Liver (tissue), 9 donors: ENCODE measurements around the gene FER. TPM values are rescaled to one million over a fixed set of nuclear protein-coding genes. Genes with fewer than 3 reads are reported as not detected.
"Not testable (repeated sequence)": the region's sequence is repeated elsewhere in the genome, so short reads cannot be mapped to it uniquely, and the experiment has no call there.

ENCODE experiments used
- DNase-seq: peaks from one replicate; pipeline ENCODE4 v3.0.0-alpha.2; 2017; ENCODE audit warnings: low spot score
- H3K27ac ChIP-seq, 2 donors: one replicate each; pipeline ENCODE4 v1.7.0; 2013; ENCODE audit warnings: inconsistent platforms in 2 of 2, low read length in 2 of 2, control low read depth in 1 of 2, low read depth in 1 of 2, mild to moderate bottlenecking in 1 of 2
- H3K27me3 ChIP-seq, 4 donors: one replicate each; pipeline versions ENCODE4 v1.6.1 to v1.7.0; 2013; ENCODE audit warnings: low read length in 3 of 4, inconsistent platforms in 1 of 4, mild to moderate bottlenecking in 1 of 4, moderate library complexity in 1 of 4; ENCODE audit not compliant: control insufficient read depth in 4 of 4, insufficient read depth in 4 of 4
- H3K36me3 ChIP-seq, 4 donors: one replicate each; pipeline versions ENCODE4 v1.6.1 to v1.7.0; 2013; ENCODE audit warnings: low read length in 3 of 4, mild to moderate bottlenecking in 3 of 4, low read depth in 1 of 4, moderate library complexity in 1 of 4; ENCODE audit not compliant: control insufficient read depth in 4 of 4, insufficient read depth in 3 of 4
- H3K4me1 ChIP-seq, 4 donors: one replicate each; pipeline versions ENCODE4 v1.6.1 to v1.7.0; 2013; ENCODE audit warnings: low read length in 3 of 4, mild to moderate bottlenecking in 3 of 4, moderate library complexity in 1 of 4; ENCODE audit not compliant: control insufficient read depth in 4 of 4, insufficient read depth in 4 of 4
- H3K4me3 ChIP-seq, 3 donors: one replicate each; pipeline versions ENCODE4 v1.6.1 to v1.7.0; 2013; ENCODE audit warnings: low read length in 3 of 3, control low read depth in 1 of 3, low read depth in 1 of 3, mild to moderate bottlenecking in 1 of 3
- H3K9ac ChIP-seq, 2 donors: one replicate each; pipeline ENCODE4 v1.7.0; 2013; ENCODE audit warnings: low read length in 2 of 2, mild to moderate bottlenecking in 2 of 2, moderate library complexity in 2 of 2, control low read depth in 1 of 2, low read depth in 1 of 2
- H3K9me3 ChIP-seq, 4 donors: one replicate each; pipeline versions ENCODE4 v1.6.1 to v1.7.0; 2013; ENCODE audit warnings: low read length in 3 of 4; ENCODE audit not compliant: control insufficient read depth in 4 of 4
- CTCF ChIP-seq: fragments of 150-350 bp; IDR thresholded peaks from 2 replicates; pipeline ENCODE4 v1.5.1; 2017; ENCODE audit warnings: improper control_type of control experiment, low read depth, low read length; ENCODE audit not compliant: missing input control
- FOXA1 ChIP-seq: IDR thresholded peaks from 2 replicates; pipeline ENCODE4 v1.6.1; 2016; ENCODE audit warnings: antibody characterized with exemption
- FOXA2 ChIP-seq: IDR thresholded peaks from 2 replicates; pipeline ENCODE4 v1.6.1; 2016; ENCODE audit warnings: antibody characterized with exemption
- GABPA ChIP-seq, 2 donors: IDR thresholded peaks in 1 of 2; conservative IDR thresholded peaks in 1 of 2; 2 replicates each; pipeline ENCODE4 v1.6.1; 2016; ENCODE audit warnings: antibody characterized with exemption in 2 of 2, mild to moderate bottlenecking in 1 of 2, moderate library complexity in 1 of 2
- HNF4A ChIP-seq, 2 donors: conservative IDR thresholded peaks; 2 replicates each; pipeline ENCODE4 v1.6.1; 2016; ENCODE audit warnings: antibody characterized with exemption in 2 of 2, mild to moderate bottlenecking in 2 of 2
- JUND ChIP-seq, 2 donors: IDR thresholded peaks; 2 replicates each; pipeline ENCODE4 v1.6.1; 2016; ENCODE audit warnings: antibody characterized with exemption in 2 of 2
- RAD21 ChIP-seq, 2 donors: IDR thresholded peaks; 2 replicates each; pipeline ENCODE4 v1.6.1; 2016; ENCODE audit warnings: antibody characterized with exemption in 2 of 2, mild to moderate bottlenecking in 2 of 2
- REST ChIP-seq: IDR thresholded peaks from 2 replicates; pipeline ENCODE4 v1.6.1; 2016; ENCODE audit warnings: antibody characterized with exemption, mild to moderate bottlenecking
- RXRA ChIP-seq, 2 donors: IDR thresholded peaks; 2 replicates each; pipeline ENCODE4 v1.6.1; 2017 to 2018; ENCODE audit warnings: antibody characterized with exemption in 2 of 2, mild to moderate bottlenecking in 1 of 2
- SP1 ChIP-seq: IDR thresholded peaks from 2 replicates; pipeline ENCODE4 v1.6.1; 2018; ENCODE audit warnings: antibody characterized with exemption, mild to moderate bottlenecking
- YY1 ChIP-seq: IDR thresholded peaks from 2 replicates; pipeline ENCODE4 v1.6.1; 2016; ENCODE audit warnings: antibody characterized with exemption, mild to moderate bottlenecking
- WGBS: extraction: QIAGEN DNeasy Blood & Tissue Kit; methylation state at CpG from one replicate; pipeline ENCODE4 v1.1.7; 2013; 5-methylcytosine and 5-hydroxymethylcytosine counted together
- polyA plus RNA-seq, 2 donors: library from polyadenylated mRNA; stranded (reverse) in 1 of 2; unstranded in 1 of 2; fragments of 200-250 nt in 1 of 2; fragments of >200 nt in 1 of 2; fragmentation: Nextera tagmentation in 1 of 2; extraction: Ambion mirVana in 1 of 2; gene quantifications; one replicate each; pipeline versions ENCODE4 v1.2.1 to v1.2.3, GENCODE V29; 2013 to 2015
- total RNA-seq, 2 donors: library from RNA; depleted of rRNA; stranded (reverse); fragments of >200 nt; gene quantifications; one replicate each; pipeline ENCODE4 v1.2.3, GENCODE V29; 2014
- donor health status: healthy.
- donor health status: healthy.
- donor health status: healthy.
- donor health status: healthy.
- donor health status: healthy.

Gene FER
- total and polyA plus RNA-seq, 4 donors = 0.83 to 9.8 (median 5.9) TPM

- TF ChIP-seq REST = no peak
- no peak for TF ChIP-seq HNF4A (conservative IDR thresholded peaks at IDR 0.05)
- TF ChIP-seq YY1 = no peak
- no peak for TF ChIP-seq SP1
- TF ChIP-seq FOXA1 = no peak
- no peak for TF ChIP-seq RXRA (IDR thresholded peaks at IDR 0.05)
- TF ChIP-seq FOXA2 = no peak
- no peak for TF ChIP-seq JUND (IDR thresholded peaks at IDR 0.05)
- TF ChIP-seq RAD21 (IDR thresholded peaks at IDR 0.05) = no peak
Observed at GRCh38 chr5:108836492-108836891, 88.8 kb downstream of the FER start (continued).

GRCh38 chr5:108842260-108842941 lies 94.7 kb downstream of the FER start:
- not testable (repeated sequence) for H3K27me3 ChIP-seq, H3K9ac ChIP-seq, H3K36me3 ChIP-seq, DNase-seq, H3K9me3 ChIP-seq, H3K4me1 ChIP-seq, H3K4me3 ChIP-seq, H3K27ac ChIP-seq
- 86% methylated on average over 3 of the region's 3 CpGs for WGBS

- H3K9ac ChIP-seq, H3K27me3 ChIP-seq, H3K4me3 ChIP-seq, H3K4me1 ChIP-seq, H3K36me3 ChIP-seq, H3K9me3 ChIP-seq, H3K27ac ChIP-seq, DNase-seq: not testable (repeated sequence)
- WGBS = 96% methylated on average over 4 of the region's 4 CpGs
Observed at GRCh38 chr5:108851129-108851528, 103.4 kb downstream of the FER start.

GRCh38 chr5:108857905-108858304 lies 110.2 kb downstream of the FER start:
- TF ChIP-seq GABPA (IDR thresholded peaks at IDR 0.05 in 1 of 2, conservative IDR thresholded peaks at IDR 0.05 in 1 of 2) = no peak
- no peak for TF ChIP-seq RAD21 (IDR thresholded peaks at IDR 0.05)
- no peak for TF ChIP-seq CTCF
- TF ChIP-seq FOXA2 = no peak
- Histone ChIP-seq H3K9ac (no peak overlapping the region), H3K4me3 (no peak overlapping the region), H3K4me1 (peaks cover 0 to 2% (median 0%) of the 10 kb centered on the region in 4 donors), H3K36me3 (no peaks in the 10 kb centered on the region), H3K27ac (no peak overlapping the region), H3K9me3 (no peaks in the 10 kb centered on the region), H3K27me3 (no peaks in the 10 kb centered on the region)
- DNase-seq = no peak
- 94% methylated on average over 1 of the region's 1 CpG for WGBS
